ENCODE measurements around the gene DCST1. TPM values are rescaled to one million over a fixed set of nuclear protein-coding genes. Genes with fewer than 3 reads are reported as not detected.

The DCST1 gene
- total and polyA plus RNA-seq, 2 of the 13 experiments (the other 11 are each of a cell fraction or from before 2014, with no cell fraction given): 0.04 TPM; not detected in 1

DNA sequence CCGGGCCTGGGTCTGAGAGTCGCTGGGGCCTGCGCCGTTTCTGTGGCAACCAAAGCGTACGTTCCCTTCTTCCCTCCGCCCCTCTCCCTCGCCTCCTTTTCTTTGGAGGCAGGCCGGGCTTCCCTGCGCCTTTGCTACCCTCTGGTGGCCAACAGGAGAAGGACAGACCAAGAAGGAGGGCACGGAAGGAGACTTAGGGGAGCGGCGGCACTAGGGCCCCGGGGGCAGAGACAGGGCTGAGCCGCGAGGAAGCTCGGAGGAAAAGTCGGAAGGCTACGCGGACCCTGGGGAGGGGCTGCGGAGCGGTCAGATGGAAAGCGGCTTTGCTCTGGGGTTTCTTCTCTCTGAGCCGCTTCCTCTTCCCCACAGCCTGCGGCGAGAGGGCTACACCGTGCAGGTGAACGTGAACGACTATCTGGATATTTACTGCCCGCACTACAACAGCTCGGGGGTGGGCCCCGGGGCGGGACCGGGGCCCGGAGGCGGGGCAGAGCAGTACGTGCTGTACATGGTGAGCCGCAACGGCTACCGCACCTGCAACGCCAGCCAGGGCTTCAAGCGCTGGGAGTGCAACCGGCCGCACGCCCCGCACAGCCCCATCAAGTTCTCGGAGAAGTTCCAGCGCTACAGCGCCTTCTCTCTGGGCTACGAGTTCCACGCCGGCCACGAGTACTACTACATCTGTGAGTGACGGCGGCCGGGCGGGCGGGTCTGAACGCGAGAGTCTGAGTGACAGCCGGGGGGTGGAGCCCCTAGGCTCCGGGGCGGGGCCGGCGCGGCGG lies 51.3 kb downstream of the DCST1 start (continued):
- no peak for TF ChIP-seq ZC3H4 (CRISPR knock-in tag; IDR thresholded peaks at IDR 0.05; ENCODE audit: borderline replicate concordance)
- TF ChIP-seq SCMH1 (CRISPR knock-in tag; IDR thresholded peaks at IDR 0.05; ENCODE audit: borderline replicate concordance): no peak
- no peak for TF ChIP-seq TOE1 (CRISPR knock-in tag; IDR thresholded peaks at IDR 0.05)
- no peak for TF ChIP-seq ZNF180 (CRISPR knock-in tag; IDR thresholded peaks at IDR 0.05; ENCODE audit: borderline replicate concordance, low read depth)
- TF ChIP-seq, protein P1, sequence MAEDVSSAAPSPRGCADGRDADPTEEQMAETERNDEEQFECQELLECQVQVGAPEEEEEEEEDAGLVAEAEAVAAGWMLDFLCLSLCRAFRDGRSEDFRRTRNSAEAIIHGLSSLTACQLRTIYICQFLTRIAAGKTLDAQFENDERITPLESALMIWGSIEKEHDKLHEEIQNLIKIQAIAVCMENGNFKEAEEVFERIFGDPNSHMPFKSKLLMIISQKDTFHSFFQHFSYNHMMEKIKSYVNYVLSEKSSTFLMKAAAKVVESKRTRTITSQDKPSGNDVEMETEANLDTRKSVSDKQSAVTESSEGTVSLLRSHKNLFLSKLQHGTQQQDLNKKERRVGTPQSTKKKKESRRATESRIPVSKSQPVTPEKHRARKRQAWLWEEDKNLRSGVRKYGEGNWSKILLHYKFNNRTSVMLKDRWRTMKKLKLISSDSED (CRISPR knock-in tag; IDR thresholded peaks at IDR 0.05): no peak
- no peak for TF ChIP-seq ZNF605 (CRISPR knock-in tag; IDR thresholded peaks at IDR 0.05)
- no peak for TF ChIP-seq MLXIP (CRISPR knock-in tag; IDR thresholded peaks at IDR 0.05; ENCODE audit: borderline replicate concordance)
- peak; percentile 20; the same call in 1 of the 2 replicates for TF ChIP-seq NCOA2 (CRISPR knock-in tag; IDR thresholded peaks at IDR 0.05)
- TF ChIP-seq TP53 (CRISPR knock-in tag; conservative IDR thresholded peaks at IDR 0.05): no peak
- TF ChIP-seq ZNF788 (CRISPR knock-in tag; IDR thresholded peaks at IDR 0.05; ENCODE audit: borderline replicate concordance): peak; percentile 51; the same call in 1 of the 2 replicates
- TF ChIP-seq E2F1 (CRISPR knock-in tag; IDR thresholded peaks at IDR 0.05): no peak
- TF ChIP-seq XBP1 (CRISPR knock-in tag; IDR thresholded peaks at IDR 0.05): no peak
- no peak for TF ChIP-seq MAFK (conservative IDR thresholded peaks at IDR 0.05 in 1 of 2, IDR thresholded peaks at IDR 0.05 in 1 of 2; ENCODE audit: low read length in 2 of 2)
- no peak for TF ChIP-seq CEBPB (IDR thresholded peaks at IDR 0.05; ENCODE audit: borderline replicate concordance, low read depth, low read length)
- TF ChIP-seq, protein P2, sequence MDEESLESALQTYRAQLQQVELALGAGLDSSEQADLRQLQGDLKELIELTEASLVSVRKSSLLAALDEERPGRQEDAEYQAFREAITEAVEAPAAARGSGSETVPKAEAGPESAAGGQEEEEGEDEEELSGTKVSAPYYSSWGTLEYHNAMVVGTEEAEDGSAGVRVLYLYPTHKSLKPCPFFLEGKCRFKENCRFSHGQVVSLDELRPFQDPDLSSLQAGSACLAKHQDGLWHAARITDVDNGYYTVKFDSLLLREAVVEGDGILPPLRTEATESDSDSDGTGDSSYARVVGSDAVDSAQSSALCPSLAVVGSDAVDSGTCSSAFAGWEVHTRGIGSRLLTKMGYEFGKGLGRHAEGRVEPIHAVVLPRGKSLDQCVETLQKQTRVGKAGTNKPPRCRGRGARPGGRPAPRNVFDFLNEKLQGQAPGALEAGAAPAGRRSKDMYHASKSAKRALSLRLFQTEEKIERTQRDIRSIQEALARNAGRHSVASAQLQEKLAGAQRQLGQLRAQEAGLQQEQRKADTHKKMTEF (CRISPR knock-in tag; IDR thresholded peaks at IDR 0.05): peak; percentile 84
- TF ChIP-seq TCF12 (IDR thresholded peaks at IDR 0.05): no peak
- TF ChIP-seq TCF12 (CRISPR knock-in tag; IDR thresholded peaks at IDR 0.05): no peak
- TF ChIP-seq ZNF557 (CRISPR knock-in tag; IDR thresholded peaks at IDR 0.05): no peak
- TF ChIP-seq ZNF781 (CRISPR knock-in tag; IDR thresholded peaks at IDR 0.05; ENCODE audit: borderline replicate concordance, not compliant biosample characterization): no peak
- no peak for TF ChIP-seq POLR2AphosphoS2 (IDR thresholded peaks at IDR 0.05; ENCODE audit: low read depth, low read length)
- TF ChIP-seq ZNF7 (CRISPR knock-in tag; IDR thresholded peaks at IDR 0.05): no peak
- TF ChIP-seq CCDC6 (CRISPR knock-in tag; IDR thresholded peaks at IDR 0.05): no peak; the same call in 1 of the 2 replicates
- TF ChIP-seq TSC22D2 (CRISPR knock-in tag; IDR thresholded peaks at IDR 0.05; ENCODE audit: borderline replicate concordance): no peak; the same call in 1 of the 2 replicates
- TF ChIP-seq STAG1 (CRISPR knock-in tag; IDR thresholded peaks at IDR 0.05): peak; percentile 94
- TF ChIP-seq ZFP36L2 (CRISPR knock-in tag; IDR thresholded peaks at IDR 0.05): no peak
